Inflammatory macrophage treated with lipopolysaccharide for 1 hour (primary cell): ENCODE measurements around the gene BCKDHA.
"Not testable (repeated sequence)": the region's sequence is repeated elsewhere in the genome, so short reads cannot be mapped to it uniquely, and the experiment has no call there.

Experiments
- DNase-seq, 2 donors: peaks; one replicate each; pipeline ENCODE4 v3.0.0-alpha.2; 2020 to 2022

BCKDHA gene

DNA sequence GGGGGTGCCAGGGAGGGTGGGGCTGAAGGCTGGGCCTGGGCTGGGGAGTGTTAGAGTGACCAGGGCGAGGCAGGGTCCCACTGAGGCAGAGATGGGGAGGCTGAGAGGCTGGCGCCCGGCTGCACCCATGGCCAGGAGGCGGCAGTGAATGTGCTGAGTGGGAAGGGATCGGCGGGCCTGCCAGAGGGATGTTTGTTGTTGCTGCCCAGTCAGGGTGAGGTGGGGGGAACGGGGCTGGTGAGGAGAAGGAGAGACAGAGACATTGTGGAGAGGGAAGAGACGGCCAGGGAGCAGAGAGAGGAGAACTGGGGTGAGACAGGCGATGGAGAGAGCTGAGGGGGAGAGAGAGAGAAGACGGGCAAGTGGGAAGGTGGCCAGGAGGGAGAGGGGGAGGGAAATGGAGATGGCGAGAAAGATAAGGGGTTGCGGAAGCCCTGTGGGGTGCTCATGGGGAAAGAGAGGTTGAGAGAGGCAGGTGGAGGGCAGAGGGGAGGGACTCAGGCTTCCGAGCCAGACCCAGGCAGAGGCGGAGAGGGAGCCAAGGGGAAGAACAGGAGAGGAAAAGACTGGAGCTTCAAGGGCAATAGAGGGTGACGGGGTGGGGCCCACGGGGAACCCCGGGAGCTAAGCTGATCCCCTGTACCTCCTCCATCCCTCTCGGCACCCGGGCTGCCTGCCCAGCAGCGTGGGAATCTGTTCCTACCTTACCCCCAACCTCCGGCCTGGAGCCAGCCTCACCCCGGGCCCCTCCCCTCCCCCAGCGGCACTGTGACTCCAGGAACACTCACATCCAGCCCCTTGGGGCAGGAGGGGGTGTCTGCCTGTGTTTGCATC, 30.2 kb downstream of the BCKDHA start:
- no peak for DNase-seq

GRCh38 chr19:41428481-41428859, 30.9 kb downstream of the BCKDHA start:
- no peak for DNase-seq

GRCh38 chr19:41430922-41431321, 33.3 kb downstream of the BCKDHA start:
- no peak for DNase-seq

DNA sequence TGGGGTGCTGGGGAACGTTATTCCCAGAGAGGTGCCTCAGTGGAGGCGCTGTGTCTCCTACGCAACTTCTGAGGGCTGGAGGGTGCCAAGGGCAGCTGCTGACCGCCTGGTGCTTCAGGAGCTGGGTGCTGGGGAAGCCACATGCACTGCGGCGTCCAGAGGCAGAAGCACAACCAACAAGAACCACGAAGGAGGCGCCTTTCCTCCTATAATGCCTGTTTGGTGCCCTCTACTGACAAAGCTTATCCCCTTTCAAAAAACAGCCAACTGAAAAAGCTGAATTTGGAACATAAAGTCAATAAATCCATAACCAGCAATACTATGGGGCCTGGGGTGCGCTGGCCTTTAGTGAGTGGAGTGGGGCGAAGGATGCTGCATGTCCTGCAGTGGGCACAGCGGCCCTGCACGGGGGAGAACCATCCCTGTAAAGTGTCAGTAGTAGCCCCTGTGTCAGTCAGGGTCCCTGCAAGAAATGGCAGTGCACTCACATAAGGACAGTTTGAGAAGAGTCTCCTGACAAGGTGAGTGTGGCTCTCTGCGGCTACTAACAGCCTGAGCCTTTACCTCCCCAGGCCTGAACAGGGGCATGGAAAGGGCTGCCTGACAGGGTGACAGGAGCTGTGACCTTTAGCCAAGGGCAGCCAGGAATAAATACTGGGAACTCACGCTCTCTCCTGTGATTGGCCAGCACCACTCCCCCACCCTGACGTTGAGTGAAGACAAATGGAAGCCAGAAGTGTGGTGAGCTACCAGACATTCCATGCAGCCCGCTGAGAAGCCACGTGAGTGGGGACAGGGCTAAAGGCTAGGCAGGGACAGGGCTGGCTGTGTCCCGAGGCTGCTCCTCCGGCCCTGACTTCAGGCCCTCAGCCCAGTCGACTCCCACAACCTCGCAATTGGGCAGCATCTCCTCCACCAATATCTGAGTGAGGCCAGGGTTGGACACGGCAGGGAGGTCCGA, 34.1 kb downstream of the BCKDHA start:
- peak; percentile 62 to 75 for DNase-seq

GRCh38 chr19:41433171-41433570, 35.6 kb downstream of the BCKDHA start:
- DNase-seq: no peak

DNA sequence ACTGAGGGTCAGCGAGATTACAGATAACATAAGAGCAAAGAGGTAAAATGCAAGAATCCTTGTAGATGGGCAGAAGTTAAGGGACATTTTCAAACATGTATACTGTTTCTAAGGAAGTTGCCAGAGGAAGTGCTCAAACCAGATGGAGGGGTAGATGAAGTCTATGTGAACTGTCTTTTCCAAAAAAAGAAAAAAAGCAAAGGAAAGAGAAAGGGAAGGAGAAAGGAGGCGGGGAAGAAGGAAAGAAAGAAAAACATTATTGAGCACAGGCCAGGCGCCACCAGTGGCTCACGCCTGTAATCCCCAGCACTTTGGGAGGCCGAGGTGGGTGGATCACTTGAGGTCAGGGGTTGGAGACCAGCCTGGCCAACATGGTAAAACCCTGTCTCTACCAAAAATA, 36.8 kb downstream of the BCKDHA start:
- no peak for DNase-seq

- DNase-seq: not testable (repeated sequence)
Measured at GRCh38 chr19:41435376-41435775, 37.8 kb downstream of the BCKDHA start.

GRCh38 chr19:41435936-41436673, 38.5 kb downstream of the BCKDHA start:
- DNase-seq: no peak

GRCh38 chr19:41436674-41436951, 39.0 kb downstream of the BCKDHA start:
- DNase-seq: no peak

GRCh38 chr19:41437944-41438574, 40.4 kb downstream of the BCKDHA start:
- DNase-seq: no peak

DNA sequence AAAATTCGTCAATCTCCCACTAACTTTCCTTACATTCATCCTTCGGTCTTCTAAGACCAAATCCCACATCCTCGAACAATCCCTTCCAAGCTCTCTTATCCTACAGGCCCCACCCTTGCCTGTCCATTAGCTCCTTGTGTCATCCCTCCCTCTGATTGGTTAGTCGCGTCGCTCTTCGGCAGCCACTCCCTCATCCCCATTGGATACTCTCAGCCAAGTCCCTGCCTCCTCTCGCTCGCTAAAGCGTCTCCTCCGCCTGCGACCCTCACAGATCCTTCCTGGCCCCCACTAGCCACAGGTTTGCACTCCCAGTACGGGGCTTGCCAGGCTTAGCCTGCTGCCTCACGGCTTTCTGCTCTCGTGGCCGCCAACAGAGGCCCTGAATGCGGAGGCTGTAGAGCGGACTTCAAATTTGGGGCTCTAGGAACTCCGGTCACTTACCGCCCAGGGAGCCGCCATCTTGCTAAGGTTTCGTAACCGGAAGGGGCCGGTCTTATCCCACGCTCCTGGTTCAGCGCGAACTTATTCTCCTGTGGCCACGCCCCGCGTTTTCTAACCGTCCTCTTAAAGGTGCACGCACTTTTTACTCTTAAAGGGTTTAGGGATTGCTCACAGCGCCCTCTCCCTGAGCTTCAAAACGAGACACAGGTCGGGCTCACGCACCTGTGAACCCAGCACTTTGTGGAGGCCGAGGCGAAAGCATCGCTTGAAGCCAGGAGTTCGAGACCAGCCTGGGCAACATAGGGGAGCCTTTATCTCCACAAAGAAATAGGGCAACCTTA, 42.0 kb downstream of the BCKDHA start, which contains the start of gene DMAC2:
Gene DMAC2, minus strand, starts transcription at position 472 of the 782 bp plus-strand sequence. Its CDS starts 13 bp downstream, at position 459.
- DNase-seq: peak; percentile 97

DNA sequence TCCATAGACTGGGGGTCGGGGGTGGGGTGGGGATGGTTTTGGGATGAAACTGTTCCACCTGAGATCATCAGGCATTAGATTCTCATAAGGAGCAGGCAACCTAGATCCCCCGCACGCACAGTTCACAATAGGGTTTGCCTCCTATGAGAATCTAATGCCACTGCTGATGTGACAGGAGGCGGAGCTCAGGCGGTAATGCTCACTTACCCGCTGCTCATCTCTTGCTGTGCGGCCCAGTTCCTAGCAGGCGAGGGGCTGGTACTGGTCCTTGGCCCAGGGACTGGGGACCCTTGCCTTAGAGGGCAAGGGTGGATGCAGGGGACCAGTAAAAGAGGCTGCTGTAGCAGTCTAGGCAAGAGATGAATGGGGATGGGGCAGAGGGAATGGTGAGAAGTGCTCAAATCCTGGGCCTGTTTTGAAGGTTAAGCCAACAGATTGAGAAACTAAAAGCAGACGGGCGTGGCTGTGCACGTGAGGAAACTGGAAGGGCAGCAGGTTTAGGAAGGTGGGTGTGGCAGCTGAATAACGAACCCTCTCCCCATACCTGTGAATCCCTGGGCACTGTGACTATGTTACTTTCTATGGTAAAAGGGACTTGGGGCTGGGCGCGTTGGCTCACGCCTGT, 43.8 kb downstream of the BCKDHA start:
- DNase-seq: no peak

DNA sequence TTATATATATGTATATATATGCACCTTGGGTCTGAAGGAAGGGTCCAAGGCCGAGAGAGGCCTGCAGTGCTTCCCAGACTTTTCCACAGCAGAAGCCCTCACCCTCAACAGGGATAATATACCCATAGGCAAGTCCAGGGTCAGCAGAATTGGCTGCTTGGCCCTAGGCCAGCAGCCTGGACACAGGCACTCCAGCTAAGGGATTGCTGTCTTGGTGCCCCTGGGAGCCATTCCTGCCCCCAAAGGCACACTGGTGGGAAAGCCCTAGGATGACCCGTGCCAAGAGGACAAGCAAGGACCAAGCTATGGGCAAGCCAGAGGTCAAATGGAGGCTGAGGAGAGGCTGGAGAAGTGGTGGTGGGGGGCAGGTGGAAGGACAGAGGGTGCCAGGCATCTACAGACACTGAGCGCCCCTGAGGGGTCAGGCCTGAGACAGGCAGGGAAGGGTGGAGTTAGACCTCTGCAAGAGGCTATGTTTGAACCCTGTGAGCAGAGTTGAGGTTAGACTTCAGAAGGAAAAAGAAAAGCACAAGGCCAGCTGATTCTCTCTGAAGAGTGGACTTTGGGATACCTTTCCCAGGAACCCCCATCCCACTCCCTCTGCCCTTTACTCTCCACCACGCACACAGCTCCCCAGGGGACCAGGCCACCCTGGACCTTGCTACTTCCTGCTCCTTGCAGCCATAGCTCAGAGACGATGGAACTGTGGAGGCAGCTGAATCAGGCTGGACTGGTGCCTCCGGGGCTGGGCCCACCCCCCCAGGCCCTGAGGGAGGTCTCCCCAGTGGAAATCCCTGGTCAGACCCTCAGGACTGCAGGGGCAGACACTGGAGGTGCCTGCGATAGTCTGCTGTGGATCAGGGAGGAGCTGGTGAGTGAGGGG, 45.1 kb downstream of the BCKDHA start, which contains the start of gene ERICH4:
Gene ERICH4, plus strand, starts transcription at position 684 of the 883 bp plus-strand sequence. Its CDS starts 14 bp downstream, at position 698.
- no peak for DNase-seq

GRCh38 chr19:41443813-41444455, 46.3 kb downstream of the BCKDHA start:
- no peak for DNase-seq

GRCh38 chr19:41445575-41445974, 48.0 kb downstream of the BCKDHA start:
- no peak for DNase-seq

- no peak for DNase-seq
Measured at GRCh38 chr19:41447732-41448332, 50.2 kb downstream of the BCKDHA start.

- DNase-seq: peak; percentile 48 to 81
Measured at GRCh38 chr19:41449079-41449864, 51.7 kb downstream of the BCKDHA start.

DNA sequence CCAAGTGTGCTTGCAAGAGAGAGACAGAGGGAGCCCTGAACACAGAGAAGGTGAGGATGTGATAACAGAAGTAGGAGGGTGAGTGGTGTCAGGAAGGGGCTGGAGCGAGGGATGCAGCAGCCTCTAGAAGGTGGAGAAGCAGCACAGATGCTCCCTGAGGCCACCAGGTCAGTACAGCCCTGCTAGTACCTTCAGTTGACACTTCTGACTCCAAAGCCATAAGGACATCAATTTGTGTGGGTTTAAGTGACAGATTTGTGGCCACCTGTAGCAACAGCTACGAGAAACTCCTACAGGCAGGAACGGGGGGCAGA, 52.2 kb downstream of the BCKDHA start:
- no peak for DNase-seq
